ENCODE data around the gene ZFHX2. TPM values are rescaled to one million over a fixed set of nuclear protein-coding genes. Genes with fewer than 3 reads are reported as not detected.

Gene ZFHX2
- polyA plus RNA-seq, 6 donors from 2014 or later, result 0.03 to 0.38 (median 0.04) TPM; not detected in 3

- DNase-seq (no peak), ATAC-seq (ENCODE audit: low read depth in 2 of 2) (no peak)
- Mint-ChIP-seq H3K27ac (peak overlapping the region in 5 of 6 donors; percentile 83 to 98 (median 93)), H3K4me1 (peaks cover 43 to 53% (median 50%) of the 10 kb centered on the region in 3 donors), H3K36me3 (peaks cover 5% of the 10 kb centered on the region in 2 donors), H3K4me3 (peak overlapping the region; percentile 93 to 98 (median 96)), H3K9me3 (no peaks in the 10 kb centered on the region), H3K27me3 (no peaks in the 10 kb centered on the region)
Measured at GRCh38 chr14:23555533-23555881, 3.9 kb upstream of the ZFHX2 start.

- Mint-ChIP-seq H3K27ac (peak overlapping the region in 3 of 6 donors; percentile 22 to 94 (median 49)), H3K4me3 (no peak overlapping the region), H3K4me1 (peaks cover 11 to 20% (median 13%) of the 10 kb centered on the region in 3 donors), H3K27me3 (no peaks in the 10 kb centered on the region), H3K36me3 (no peaks in the 10 kb centered on the region), H3K9me3 (no peaks in the 10 kb centered on the region)
- DNase-seq, result no peak
- ATAC-seq (ENCODE audit: low read depth in 2 of 2), result no peak
Measured at GRCh38 chr14:23550812-23551265, 726 bp downstream of the ZFHX2 start.

GRCh38 chr14:23550131-23550811, 1.3 kb downstream of the ZFHX2 start:
- H3K27ac Mint-ChIP-seq, result no peak overlapping the region
- DNase-seq (no peak), ATAC-seq (ENCODE audit: low read depth in 2 of 2) (no peak)
- H3K4me1 Mint-ChIP-seq, result peaks cover 6 to 16% (median 8%) of the 10 kb centered on the region in 3 donors
- peaks cover 0 to 4% of the 10 kb centered on the region in 2 donors for H3K36me3 Mint-ChIP-seq
- H3K27me3 Mint-ChIP-seq, result peaks cover 0 to 4% (median 0%) of the 10 kb centered on the region in 3 donors
- H3K4me3 Mint-ChIP-seq, result no peak overlapping the region
- no peaks in the 10 kb centered on the region for H3K9me3 Mint-ChIP-seq

- peaks cover 0 to 10% (median 0%) of the 10 kb centered on the region in 3 donors for H3K27me3 Mint-ChIP-seq
- H3K36me3 Mint-ChIP-seq, result peaks cover 0 to 8% of the 10 kb centered on the region in 2 donors
Measured at GRCh38 chr14:23548351-23549318, 2.9 kb downstream of the ZFHX2 start.

GRCh38 chr14:23547924-23548323, 3.6 kb downstream of the ZFHX2 start:
- Mint-ChIP-seq H3K4me3 (no peak overlapping the region), H3K36me3 (peaks cover 0 to 8% of the 10 kb centered on the region in 2 donors), H3K27ac (no peak overlapping the region), H3K27me3 (peaks cover 0 to 10% (median 0%) of the 10 kb centered on the region in 3 donors), H3K4me1 (peaks cover 4 to 12% (median 6%) of the 10 kb centered on the region in 3 donors), H3K9me3 (no peaks in the 10 kb centered on the region)
- ATAC-seq (ENCODE audit: low read depth in 2 of 2) (no peak), DNase-seq (no peak)

More at GRCh38 chr14:23548351-23549318, 2.9 kb downstream of the ZFHX2 start:
- DNase-seq, result no peak
- peaks cover 4 to 12% (median 6%) of the 10 kb centered on the region in 3 donors for H3K4me1 Mint-ChIP-seq
- ATAC-seq (ENCODE audit: low read depth in 2 of 2), result no peak
- no peak overlapping the region for H3K27ac Mint-ChIP-seq
- no peaks in the 10 kb centered on the region for H3K9me3 Mint-ChIP-seq
- no peak overlapping the region for H3K4me3 Mint-ChIP-seq

GRCh38 chr14:23546450-23547035, 5.0 kb downstream of the ZFHX2 start:
- H3K4me3 Mint-ChIP-seq, result peak overlapping the region in 1 of 8 donors; percentile 37
- ATAC-seq (ENCODE audit: low read depth in 2 of 2) (no peak), DNase-seq (no peak)
- no peaks in the 10 kb centered on the region for H3K9me3 Mint-ChIP-seq
- H3K27me3 Mint-ChIP-seq, result peaks cover 0 to 18% (median 6%) of the 10 kb centered on the region in 3 donors
- no peak overlapping the region for H3K27ac Mint-ChIP-seq
- H3K36me3 Mint-ChIP-seq, result peaks cover 0 to 8% of the 10 kb centered on the region in 2 donors
- peaks cover 0 to 8% (median under 1%) of the 10 kb centered on the region in 3 donors for H3K4me1 Mint-ChIP-seq

GRCh38 chr14:23545740-23546365, 5.7 kb downstream of the ZFHX2 start:
- H3K36me3 Mint-ChIP-seq, result peaks cover 0 to 8% of the 10 kb centered on the region in 2 donors
- H3K4me3 Mint-ChIP-seq, result no peak overlapping the region
- H3K27ac Mint-ChIP-seq, result no peak overlapping the region
- ATAC-seq (ENCODE audit: low read depth in 2 of 2) (no peak), DNase-seq (no peak)
- H3K4me1 Mint-ChIP-seq, result peaks cover 0 to 1% (median 0%) of the 10 kb centered on the region in 3 donors
- H3K27me3 Mint-ChIP-seq, result peaks cover 0 to 20% (median 6%) of the 10 kb centered on the region in 3 donors
- no peaks in the 10 kb centered on the region for H3K9me3 Mint-ChIP-seq

- peaks cover 0 to 8% of the 10 kb centered on the region in 2 donors for H3K36me3 Mint-ChIP-seq
- H3K4me1 Mint-ChIP-seq, result no peaks in the 10 kb centered on the region
- no peak for DNase-seq
- no peak overlapping the region for H3K27ac Mint-ChIP-seq
- H3K4me3 Mint-ChIP-seq, result no peak overlapping the region
- peaks cover 0 to 20% (median 6%) of the 10 kb centered on the region in 3 donors for H3K27me3 Mint-ChIP-seq
- H3K9me3 Mint-ChIP-seq, result no peaks in the 10 kb centered on the region
- no peak for ATAC-seq (ENCODE audit: low read depth in 2 of 2)
Measured at GRCh38 chr14:23544511-23545447, 6.8 kb downstream of the ZFHX2 start.

GRCh38 chr14:23543403-23543802, 8.2 kb downstream of the ZFHX2 start:
- Mint-ChIP-seq H3K9me3 (no peaks in the 10 kb centered on the region), H3K36me3 (peaks cover 0 to 8% of the 10 kb centered on the region in 2 donors), H3K4me1 (peaks cover 0 to 5% (median 0%) of the 10 kb centered on the region in 3 donors), H3K27ac (no peak overlapping the region), H3K4me3 (no peak overlapping the region), H3K27me3 (peaks cover 6 to 20% (median 10%) of the 10 kb centered on the region in 3 donors)
- no peak for ATAC-seq (ENCODE audit: low read depth in 2 of 2)
- DNase-seq, result no peak

GRCh38 chr14:23542261-23542660, 9.3 kb downstream of the ZFHX2 start:
- Mint-ChIP-seq H3K36me3 (peaks cover 0 to 8% of the 10 kb centered on the region in 2 donors), H3K4me3 (no peak overlapping the region), H3K27ac (no peak overlapping the region), H3K27me3 (peaks cover 6 to 20% (median 10%) of the 10 kb centered on the region in 3 donors), H3K4me1 (peaks cover 0 to 5% (median 0%) of the 10 kb centered on the region in 3 donors), H3K9me3 (no peaks in the 10 kb centered on the region)
- ATAC-seq (ENCODE audit: low read depth in 2 of 2) (no peak), DNase-seq (no peak)

GRCh38 chr14:23540141-23540469, 11.5 kb downstream of the ZFHX2 start:
- Mint-ChIP-seq H3K4me3 (no peak overlapping the region), H3K4me1 (peaks cover 0 to 5% (median 0%) of the 10 kb centered on the region in 3 donors), H3K36me3 (peaks cover 0 to 3% of the 10 kb centered on the region in 2 donors), H3K27me3 (peaks cover 6 to 14% (median 10%) of the 10 kb centered on the region in 3 donors), H3K9me3 (no peaks in the 10 kb centered on the region), H3K27ac (peak overlapping the region in 1 of 6 donors; percentile 42)
- no peak for DNase-seq
- ATAC-seq (ENCODE audit: low read depth in 2 of 2), result no peak
